ENCODE results near the gene MSL3B. TPM values are rescaled to one million over a fixed set of nuclear protein-coding genes. Genes with fewer than 3 reads are reported as not detected.

Gene MSL3B

Other genes starting within 250 kb of the MSL3B start
- not detected for gene UGT1A10, start 231.9 kb downstream of the MSL3B start, polyA plus RNA-seq
- not detected for gene UGT1A9, start 196.5 kb downstream of the MSL3B start, polyA plus RNA-seq
- gene UGT1A7, start 186.5 kb downstream of the MSL3B start, polyA plus RNA-seq = not detected
- not detected for gene UGT1A6, start 175.5 kb downstream of the MSL3B start, polyA plus RNA-seq
- not detected for gene UGT1A5, start 155.5 kb downstream of the MSL3B start, polyA plus RNA-seq
- not detected for gene UGT1A4, start 149.7 kb downstream of the MSL3B start, polyA plus RNA-seq
- not detected for gene UGT1A3, start 139.3 kb downstream of the MSL3B start, polyA plus RNA-seq
- gene UGT1A1, start 108.1 kb downstream of the MSL3B start, polyA plus RNA-seq = not detected
- gene MROH2A, start 90.1 kb downstream of the MSL3B start, polyA plus RNA-seq = not detected
- 1 to 10 TPM in 1 of 3 donors, under 1 TPM in 2; 0.47 to 1.2 (median 0.69) TPM for gene HJURP, start 13.9 kb downstream of the MSL3B start, polyA plus RNA-seq
- gene TRPM8, start 49.0 kb upstream of the MSL3B start, polyA plus RNA-seq = under 1 TPM; 0.06 to 0.52 (median 0.42) TPM
- gene SPP2, start 182.3 kb upstream of the MSL3B start, polyA plus RNA-seq = not detected